T-helper 2 cell treated with Interferon-gamma antibody and Interleukin-4, amounts not matched to agents 100 ng/mL and 5 ng/mL, for 36 hours (primary cell): ENCODE results near the gene PARD3B. TPM values are rescaled to one million over a fixed set of nuclear protein-coding genes. Genes with fewer than 3 reads are reported as not detected.

ENCODE experiments used
- intact Hi-C: fragments of 100-400 bp; cut with micrococcal nuclease; formaldehyde crosslinking; loops from one replicate; pipeline ENCODE4 v1.15.1; 2023
- total RNA-seq: library from RNA; stranded (reverse); gene quantifications from 2 replicates; pipeline ENCODE4 v1.2.3, GENCODE V29; 2022

The PARD3B gene
- total RNA-seq, 1 donor from 2014 or later = 1.7 TPM

- intact Hi-C loops = no loop called here
Measured at GRCh38 chr2:205370726-205371125, 825.5 kb downstream of the PARD3B start.

- intact Hi-C loops = no loop called here
Measured at GRCh38 chr2:205372141-205372540, 826.9 kb downstream of the PARD3B start.

GRCh38 chr2:205375461-205376448 lies 830.5 kb downstream of the PARD3B start:
- intact Hi-C loops = no loop called here

GRCh38 chr2:205377324-205377723 lies 832.0 kb downstream of the PARD3B start:
- intact Hi-C loops = no loop called here

GRCh38 chr2:205383601-205384000 lies 838.3 kb downstream of the PARD3B start:
- intact Hi-C loops = no loop called here

- intact Hi-C loops = no loop called here
Measured at GRCh38 chr2:205386109-205386508, 840.8 kb downstream of the PARD3B start.

- intact Hi-C loops = no loop called here
Measured at GRCh38 chr2:205387350-205388055, 842.2 kb downstream of the PARD3B start.

- intact Hi-C loops = no loop called here
Measured at GRCh38 chr2:205390866-205391265, 845.6 kb downstream of the PARD3B start.

- intact Hi-C loops = no loop called here
Measured at GRCh38 chr2:205401511-205401910, 856.2 kb downstream of the PARD3B start.

- intact Hi-C loops = no loop called here
Measured at GRCh38 chr2:205402011-205402410, 856.7 kb downstream of the PARD3B start.

- intact Hi-C loops = no loop called here
Measured at GRCh38 chr2:205403244-205403825, 858.1 kb downstream of the PARD3B start.

GRCh38 chr2:205405194-205405593 lies 859.9 kb downstream of the PARD3B start:
- intact Hi-C loops = no loop called here

- intact Hi-C loops = no loop called here
Measured at GRCh38 chr2:205405752-205406151, 860.5 kb downstream of the PARD3B start.

GRCh38 chr2:205407984-205408383 lies 862.7 kb downstream of the PARD3B start:
- intact Hi-C loops = no loop called here

- intact Hi-C loops = no loop called here
Measured at GRCh38 chr2:205408696-205409095, 863.4 kb downstream of the PARD3B start.

- intact Hi-C loops = no loop called here
Measured at GRCh38 chr2:205409411-205409810, 864.1 kb downstream of the PARD3B start.

GRCh38 chr2:205411558-205411957 lies 866.3 kb downstream of the PARD3B start:
- intact Hi-C loops = no loop called here

- intact Hi-C loops = no loop called here
Measured at GRCh38 chr2:205424326-205424725, 879.1 kb downstream of the PARD3B start.

GRCh38 chr2:205425102-205425501 lies 879.8 kb downstream of the PARD3B start:
- intact Hi-C loops = no loop called here

GRCh38 chr2:205427112-205427511 lies 881.8 kb downstream of the PARD3B start:
- intact Hi-C loops = no loop called here

- intact Hi-C loops = no loop called here
Measured at GRCh38 chr2:205428811-205429210, 883.5 kb downstream of the PARD3B start.

- intact Hi-C loops = no loop called here
Measured at GRCh38 chr2:205435970-205436369, 890.7 kb downstream of the PARD3B start.
